T-cell (primary cell): ENCODE results near the gene IL12A. TPM values are rescaled to one million over a fixed set of nuclear protein-coding genes. Genes with fewer than 3 reads are reported as not detected.

Experiments
- ATAC-seq, 4 experiments: fragments of 200-7000 bp in 3 of 4; fragments of 150-1000 bp in 1 of 4; cut with Tn5 transposase; replicated peaks in 1 of 4; 1 replicate in 3 of 4; 2 replicates in 1 of 4; pipeline ENCODE4 v1.10.0; 2021; ENCODE audit warnings: moderate library complexity in 3 of 4, mild to moderate bottlenecking in 2 of 4, moderate number of reproducible peaks in 1 of 4
- CTCF ChIA-PET, 2 donors: fragments of 300-600 bp; sonication (Branson Sonifier 250); formaldehyde crosslinking; loops; one replicate each; lab custom pipeline; 2022; ENCODE audit warnings: antibody characterized with exemption in 2 of 2; lab: Charles Lee
- POLR2A ChIA-PET, 2 donors: fragments of 300-600 bp; sonication (Branson Sonifier 250); formaldehyde crosslinking; loops; one replicate each; lab custom pipeline; 2022; ENCODE audit warnings: antibody characterized with exemption in 2 of 2; lab: Charles Lee
- DNase-seq, 35 experiments: peaks; one replicate each; pipeline versions ENCODE4 v3.0.0 to v3.0.0-alpha.2; 2013 to 2023
- H3K27ac ChIP-seq: one replicate; pipeline ENCODE4 v1.5.1; 2013; ENCODE audit warnings: low read length
- H3K27me3 ChIP-seq, 2 experiments: replicated peaks in 1 of 2; 1 replicate in 1 of 2; 2 replicates in 1 of 2; pipeline versions ENCODE4 v1.6.1 to v1.7.0; 2013; ENCODE audit warnings: low read length in 1 of 2, mixed read lengths in 1 of 2; ENCODE audit not compliant: control insufficient read depth in 2 of 2, insufficient read depth in 2 of 2; ENCODE audit errors: extremely low read depth in 1 of 2
- H3K36me3 ChIP-seq, 2 donors: 1 replicate in 1 of 2; 2 replicates in 1 of 2; pipeline versions ENCODE4 v1.6.1 to v1.7.0; 2013; ENCODE audit warnings: low read length in 1 of 2; ENCODE audit not compliant: control insufficient read depth in 2 of 2, insufficient read depth in 1 of 2; ENCODE audit errors: extremely low read depth in 1 of 2
- H3K4me1 ChIP-seq, 2 experiments: 1 replicate in 1 of 2; 2 replicates in 1 of 2; pipeline versions ENCODE4 v1.6.1 to v1.7.0; 2013; ENCODE audit warnings: low read length in 2 of 2, mixed read lengths in 1 of 2; ENCODE audit not compliant: insufficient read depth in 2 of 2, control insufficient read depth in 1 of 2; ENCODE audit errors: extremely low read depth in 1 of 2
- H3K4me3 ChIP-seq, 2 donors: 1 replicate in 1 of 2; 2 replicates in 1 of 2; pipeline versions ENCODE4 v1.5.1 to v1.7.0; 2013; ENCODE audit warnings: mild to moderate bottlenecking in 2 of 2, low read length in 1 of 2, moderate library complexity in 1 of 2; ENCODE audit not compliant: control insufficient read depth in 1 of 2; ENCODE audit errors: extremely low read depth in 1 of 2
- H3K9me3 ChIP-seq: 2 replicates; pipeline ENCODE4 v1.7.0; 2013
- H3K27ac Mint-ChIP-seq, 2 donors: one replicate each; pipeline ENCODE4 v1.8.0; 2020 to 2021; ENCODE audit warnings: mild to moderate bottlenecking in 2 of 2, mixed read lengths in 2 of 2
- H3K27me3 Mint-ChIP-seq, 2 donors: one replicate each; pipeline ENCODE4 v1.8.0; 2021 to 2022; ENCODE audit warnings: mixed read lengths in 2 of 2
- H3K36me3 Mint-ChIP-seq: one replicate; pipeline ENCODE4 v1.8.0; 2021; ENCODE audit warnings: mixed read lengths
- H3K4me1 Mint-ChIP-seq, 3 donors: one replicate each; pipeline ENCODE4 v1.8.0; 2020 to 2022; ENCODE audit warnings: mixed read lengths in 3 of 3, mild to moderate bottlenecking in 1 of 3
- H3K4me3 Mint-ChIP-seq, 3 donors: one replicate each; pipeline ENCODE4 v1.8.0; 2020 to 2022; ENCODE audit warnings: mild to moderate bottlenecking in 3 of 3, mixed read lengths in 3 of 3, moderate library complexity in 3 of 3
- H3K9me3 Mint-ChIP-seq, 3 donors: one replicate each; pipeline ENCODE4 v1.8.0; 2020 to 2022; ENCODE audit warnings: mixed read lengths in 3 of 3
- WGBS: methylation state at CpG from one replicate; pipeline ENCODE4 v1.1.5; 2013; ENCODE audit warnings: missing lambda C conversion rate; ENCODE audit not compliant: insufficient coverage; 5-methylcytosine and 5-hydroxymethylcytosine counted together
- total RNA-seq, 35 experiments: library from RNA in 6 of 35; stranded (reverse) in 6 of 35; fragments of 120-200 nt in 1 of 35; gene quantifications; one replicate each; pipeline versions ENCODE4 v1.2.1 to v1.2.4 and lab custom pipeline; 2013 to 2026

The IL12A gene
- total RNA-seq, 5 donors from 2014 or later (not counting 1 experiment from before 2014, with no cell fraction given): 0.57 to 3.1 (median 0.69) TPM

DNA sequence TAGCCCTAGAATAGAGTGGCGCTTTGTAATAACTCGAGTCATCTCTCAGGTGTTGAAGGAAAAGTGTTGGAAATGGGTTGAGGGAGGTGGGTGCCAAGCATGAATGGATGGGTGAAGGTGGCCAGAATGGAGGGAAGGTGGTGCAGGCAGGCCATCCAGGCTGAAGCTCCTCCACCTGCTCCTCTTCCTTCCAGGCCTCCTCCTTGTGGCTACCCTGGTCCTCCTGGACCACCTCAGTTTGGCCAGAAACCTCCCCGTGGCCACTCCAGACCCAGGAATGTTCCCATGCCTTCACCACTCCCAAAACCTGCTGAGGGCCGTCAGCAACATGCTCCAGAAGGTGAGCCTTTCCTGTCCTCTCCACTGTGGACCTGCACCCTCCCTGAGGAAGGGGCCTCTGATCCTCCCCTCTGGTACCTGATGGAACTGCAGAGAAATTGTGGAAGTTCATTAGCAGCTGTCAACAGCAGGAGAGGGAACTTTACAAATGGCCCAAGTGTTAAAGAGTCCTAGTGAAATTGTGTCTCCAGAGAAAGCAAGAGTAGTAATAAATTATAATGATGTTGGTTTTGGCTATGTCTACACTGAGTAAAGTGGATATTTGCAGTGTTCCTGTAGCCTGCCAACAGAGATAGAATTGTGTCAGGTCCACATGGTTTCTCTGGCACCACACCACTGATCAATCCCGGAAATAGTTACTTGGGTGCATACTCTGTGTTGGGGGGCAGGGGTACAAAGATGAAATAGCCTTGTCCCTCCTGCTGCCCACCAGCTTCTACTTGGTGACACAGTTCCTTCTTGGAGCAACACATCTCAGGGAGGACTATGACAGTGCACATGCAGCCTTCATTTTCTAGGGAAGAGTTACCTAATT, 1.6 kb downstream of the IL12A start:
- Histone ChIP-seq H3K4me1 (peaks cover 7 to 27% of the 10 kb centered on the region in 2 experiments), H3K27ac (no peak overlapping the region)

DNA sequence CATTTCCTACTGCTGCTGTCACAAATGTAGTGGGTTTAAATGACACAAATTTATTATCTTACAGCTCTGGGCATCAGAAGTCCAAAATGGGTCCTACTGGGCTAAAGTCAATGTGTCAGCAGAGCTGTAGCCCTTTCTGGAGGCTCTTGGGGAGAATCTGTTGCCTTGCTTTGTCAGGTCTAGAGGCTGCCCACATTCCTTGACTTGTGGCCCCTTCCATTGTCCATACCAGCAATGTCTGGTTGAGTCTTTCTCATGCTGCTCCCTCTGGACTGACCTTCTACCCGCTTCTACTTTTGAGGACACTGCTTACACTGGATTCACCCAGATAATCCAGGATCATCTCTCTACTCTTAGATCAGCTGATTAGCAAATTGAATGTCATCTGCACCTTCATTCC, 3.0 kb downstream of the IL12A start:
- peak overlapping the region in 1 of 2 donors; percentile 28 for H3K27ac Mint-ChIP-seq
- no peaks in the 10 kb centered on the region for H3K27me3 Mint-ChIP-seq
- Histone ChIP-seq H3K9me3 (no peaks in the 10 kb centered on the region), H3K27ac (no peak overlapping the region), H3K4me1 (peaks cover 7 to 27% of the 10 kb centered on the region in 2 experiments), H3K36me3 (no peaks in the 10 kb centered on the region), H3K27me3 (peaks cover 0 to 8% of the 10 kb centered on the region in 2 experiments), H3K4me3 (no peak overlapping the region)
- no peaks in the 10 kb centered on the region for H3K36me3 Mint-ChIP-seq
- WGBS: no CpG with 5 or more reads among the region's 1 CpG
- no peaks in the 10 kb centered on the region for H3K9me3 Mint-ChIP-seq
- ChIA-PET CTCF (interaction anchor here in 1 of 2 donors (1.0 kb wide), 1 partner anchor 13 kb away, joined by 3 read pairs; no protein-coding TSS in a partner anchor), POLR2A (no interaction called here)
- ATAC-seq (no peak), DNase-seq (no peak)
- peaks cover 19 to 29% (median 28%) of the 10 kb centered on the region in 3 donors for H3K4me1 Mint-ChIP-seq
- no peak overlapping the region for H3K4me3 Mint-ChIP-seq

More for the DNA sequence above, 1.6 kb downstream of the IL12A start:
- Mint-ChIP-seq H3K27ac (no peak overlapping the region), H3K9me3 (no peaks in the 10 kb centered on the region), H3K36me3 (no peaks in the 10 kb centered on the region), H3K27me3 (no peaks in the 10 kb centered on the region), H3K4me1 (peaks cover 19 to 29% (median 28%) of the 10 kb centered on the region in 3 donors), H3K4me3 (peak overlapping the region; percentile 80 to 84 (median 84))
- Histone ChIP-seq H3K36me3 (no peaks in the 10 kb centered on the region), H3K9me3 (no peaks in the 10 kb centered on the region), H3K27me3 (peaks cover 0 to 8% of the 10 kb centered on the region in 2 experiments), H3K4me3 (no peak overlapping the region)
- DNase-seq: no peak
- CTCF ChIA-PET: interaction anchor here (0.6 to 3.8 kb wide), 7 partner anchors 9 to 429 kb away, joined by 3 to 28 read pairs (median 3); no protein-coding TSS in a partner anchor
- 96% methylated on average over 3 of the region's 5 CpGs for WGBS
- POLR2A ChIA-PET: no interaction called here
- ATAC-seq: no peak

DNA sequence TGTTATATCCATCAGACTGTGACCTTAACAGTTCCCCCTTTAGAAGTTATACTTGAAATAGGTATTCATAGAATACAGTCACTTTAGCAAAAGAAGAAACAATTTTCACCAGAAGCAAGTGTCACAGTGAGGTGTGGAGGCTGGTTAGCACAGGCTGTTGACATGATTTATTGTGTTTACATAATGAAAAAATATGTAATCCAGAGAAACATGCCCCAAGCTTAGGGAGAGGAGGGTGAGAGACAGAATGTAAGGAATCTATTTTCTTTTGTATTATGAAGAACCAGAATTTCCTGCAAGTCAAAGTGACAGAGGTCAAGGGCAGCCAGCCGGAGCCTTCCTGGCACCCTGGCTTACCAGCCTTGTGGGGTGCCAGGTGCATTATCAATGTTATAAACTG, 4.0 kb downstream of the IL12A start:
- Histone ChIP-seq H3K27ac (no peak overlapping the region), H3K9me3 (no peaks in the 10 kb centered on the region), H3K4me3 (no peak overlapping the region), H3K27me3 (peaks cover 0 to 8% of the 10 kb centered on the region in 2 experiments), H3K36me3 (no peaks in the 10 kb centered on the region), H3K4me1 (peaks cover 7 to 24% of the 10 kb centered on the region in 2 experiments)
- no CpG with 5 or more reads among the region's 1 CpG for WGBS
- POLR2A ChIA-PET: no interaction called here
- no peak for ATAC-seq
- no peak for DNase-seq
- H3K27ac Mint-ChIP-seq: no peak overlapping the region
- H3K27me3 Mint-ChIP-seq: no peaks in the 10 kb centered on the region
- CTCF ChIA-PET: no interaction called here
- H3K4me3 Mint-ChIP-seq: no peak overlapping the region
- H3K9me3 Mint-ChIP-seq: no peaks in the 10 kb centered on the region
- H3K4me1 Mint-ChIP-seq: peaks cover 14 to 24% (median 23%) of the 10 kb centered on the region in 3 donors
- H3K36me3 Mint-ChIP-seq: no peaks in the 10 kb centered on the region

DNA sequence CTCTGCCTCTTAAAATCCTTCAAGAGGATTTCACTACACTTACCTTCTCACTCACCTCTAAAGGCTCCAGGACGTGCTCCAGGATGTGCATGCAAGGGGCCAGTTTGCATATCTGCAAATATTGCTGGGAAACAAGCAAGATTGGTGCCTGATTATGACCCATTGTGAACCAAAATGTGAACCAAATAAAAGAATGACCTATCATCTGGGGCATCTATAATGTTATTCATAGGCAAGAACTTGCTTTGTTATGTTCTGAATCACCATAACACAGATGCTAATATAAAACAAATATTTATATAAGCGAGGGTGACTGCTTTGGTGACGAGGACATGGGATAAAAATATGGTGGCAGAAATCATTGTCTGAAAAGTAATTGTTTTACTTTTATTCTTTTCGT, 5.5 kb downstream of the IL12A start:
- POLR2A ChIA-PET: no interaction called here
- CTCF ChIA-PET: interaction anchor here in 1 of 2 donors (0.7 kb wide), 1 partner anchor 17 kb away, joined by 4 read pairs; no protein-coding TSS in a partner anchor

DNA sequence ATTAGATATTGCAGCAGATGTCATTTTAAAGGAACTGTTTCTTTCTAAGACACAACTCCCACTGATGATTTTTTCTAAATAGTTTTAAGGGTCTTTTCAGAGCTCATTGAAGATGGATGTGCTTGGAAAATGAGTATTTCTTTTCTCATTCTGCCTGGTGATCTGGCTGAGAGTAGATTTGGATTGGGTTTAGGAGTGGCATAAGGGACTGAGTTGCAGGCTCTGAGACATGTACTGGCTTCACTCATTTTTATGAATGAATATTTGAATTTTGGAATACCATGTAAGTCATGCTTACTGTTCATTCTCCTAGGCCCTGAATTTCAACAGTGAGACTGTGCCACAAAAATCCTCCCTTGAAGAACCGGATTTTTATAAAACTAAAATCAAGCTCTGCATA, 6.5 kb downstream of the IL12A start:
- WGBS: no CpG with 5 or more reads among the region's 1 CpG
- Histone ChIP-seq H3K4me1 (peaks cover 0 to 1% of the 10 kb centered on the region in 2 experiments), H3K4me3 (no peak overlapping the region), H3K9me3 (no peaks in the 10 kb centered on the region), H3K27ac (no peak overlapping the region), H3K36me3 (no peaks in the 10 kb centered on the region), H3K27me3 (no peaks in the 10 kb centered on the region)
- CTCF ChIA-PET: interaction anchor here (0.7 to 1.3 kb wide), 6 partner anchors 9 to 18 kb away, joined by 3 to 4 read pairs (median 3); no protein-coding TSS in a partner anchor
- DNase-seq: no peak
- H3K4me3 Mint-ChIP-seq: no peak overlapping the region
- peaks cover 0 to 5% (median 2%) of the 10 kb centered on the region in 3 donors for H3K4me1 Mint-ChIP-seq
- H3K36me3 Mint-ChIP-seq: no peaks in the 10 kb centered on the region
- no peak for ATAC-seq
- H3K27ac Mint-ChIP-seq: no peak overlapping the region
- POLR2A ChIA-PET: interaction anchor here in 1 of 2 donors (0.7 kb wide), 1 partner anchor 1193 kb away, joined by 5 read pairs; the partner anchor contains the start of gene MFSD1
- no peaks in the 10 kb centered on the region for H3K9me3 Mint-ChIP-seq
- no peaks in the 10 kb centered on the region for H3K27me3 Mint-ChIP-seq

More for the DNA sequence above, 5.5 kb downstream of the IL12A start:
- Histone ChIP-seq H3K36me3 (no peaks in the 10 kb centered on the region), H3K27ac (no peak overlapping the region), H3K4me1 (peaks cover 0 to 10% of the 10 kb centered on the region in 2 experiments), H3K4me3 (no peak overlapping the region), H3K27me3 (no peaks in the 10 kb centered on the region), H3K9me3 (no peaks in the 10 kb centered on the region)
- no peak for DNase-seq
- no peak overlapping the region for H3K27ac Mint-ChIP-seq
- 100% methylated on average over 2 of the region's 4 CpGs for WGBS
- no peak for ATAC-seq
- no peaks in the 10 kb centered on the region for H3K27me3 Mint-ChIP-seq
- peaks cover 0 to 11% (median 10%) of the 10 kb centered on the region in 3 donors for H3K4me1 Mint-ChIP-seq
- no peaks in the 10 kb centered on the region for H3K9me3 Mint-ChIP-seq
- no peak overlapping the region for H3K4me3 Mint-ChIP-seq
- no peaks in the 10 kb centered on the region for H3K36me3 Mint-ChIP-seq

DNA sequence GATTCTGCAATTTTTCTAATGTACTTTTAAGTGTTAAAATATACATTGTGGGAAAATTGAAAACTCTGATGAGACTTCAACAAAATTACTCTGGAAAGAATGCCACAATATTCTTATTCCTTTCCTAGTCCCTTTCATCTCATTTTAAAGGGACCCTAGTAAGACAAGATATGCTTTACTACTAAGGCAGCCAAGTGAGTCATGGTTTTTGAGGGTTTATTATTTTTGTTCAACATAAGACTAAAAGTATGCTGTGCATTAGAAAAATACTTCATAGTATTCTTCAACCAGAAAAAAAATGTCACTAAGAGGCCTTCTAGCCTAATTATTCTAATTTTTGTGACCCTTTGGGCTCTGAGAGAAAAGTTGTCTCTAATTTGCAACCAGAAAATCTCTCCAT, 7.4 kb downstream of the IL12A start:
- no peaks in the 10 kb centered on the region for H3K27me3 Mint-ChIP-seq
- Histone ChIP-seq H3K9me3 (no peaks in the 10 kb centered on the region), H3K36me3 (no peaks in the 10 kb centered on the region), H3K27ac (no peak overlapping the region), H3K4me1 (no peaks in the 10 kb centered on the region), H3K4me3 (no peak overlapping the region), H3K27me3 (no peaks in the 10 kb centered on the region)
- no peaks in the 10 kb centered on the region for H3K9me3 Mint-ChIP-seq
- POLR2A ChIA-PET: no interaction called here
- no peak overlapping the region for H3K27ac Mint-ChIP-seq
- H3K4me1 Mint-ChIP-seq: no peaks in the 10 kb centered on the region
- H3K4me3 Mint-ChIP-seq: no peak overlapping the region
- DNase-seq (no peak), ATAC-seq (no peak)
- no peaks in the 10 kb centered on the region for H3K36me3 Mint-ChIP-seq
- CTCF ChIA-PET: interaction anchor here (1.1 to 1.3 kb wide), 5 partner anchors 8 to 19 kb away, joined by 3 to 4 read pairs (median 3); no protein-coding TSS in a partner anchor
